ENCODE results near the gene MTG2.

DNA sequence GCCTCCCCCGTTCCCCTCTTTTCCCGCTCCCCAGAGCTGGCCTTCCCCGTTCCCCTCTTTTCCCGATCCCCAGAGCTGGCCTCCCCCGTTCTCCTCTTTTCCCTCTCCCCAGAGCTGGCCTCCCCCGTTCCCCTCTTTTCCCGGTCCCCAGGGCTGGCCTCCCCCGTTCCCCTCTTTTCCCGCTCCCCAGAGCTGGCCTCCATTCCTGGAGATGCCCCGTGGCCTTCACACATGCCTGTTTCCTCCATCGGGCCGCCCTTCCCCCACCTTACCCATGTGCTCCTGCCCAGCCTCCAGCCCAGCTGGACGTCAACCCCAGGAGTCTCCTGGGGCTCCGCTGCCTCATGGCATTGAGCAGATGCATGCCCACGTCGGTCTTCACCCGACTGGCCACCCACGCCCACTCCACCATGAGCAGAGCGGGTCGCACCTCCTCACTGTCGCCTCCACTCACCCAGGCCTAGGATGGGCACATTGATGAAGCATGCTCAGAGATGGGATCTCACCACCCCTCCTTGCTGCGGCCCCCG, 30.9 kb upstream of the MTG2 start:
- no peak for TF ChIP-seq POLR2A (IDR thresholded peaks at IDR 0.05)
- TF ChIP-seq, protein P1, sequence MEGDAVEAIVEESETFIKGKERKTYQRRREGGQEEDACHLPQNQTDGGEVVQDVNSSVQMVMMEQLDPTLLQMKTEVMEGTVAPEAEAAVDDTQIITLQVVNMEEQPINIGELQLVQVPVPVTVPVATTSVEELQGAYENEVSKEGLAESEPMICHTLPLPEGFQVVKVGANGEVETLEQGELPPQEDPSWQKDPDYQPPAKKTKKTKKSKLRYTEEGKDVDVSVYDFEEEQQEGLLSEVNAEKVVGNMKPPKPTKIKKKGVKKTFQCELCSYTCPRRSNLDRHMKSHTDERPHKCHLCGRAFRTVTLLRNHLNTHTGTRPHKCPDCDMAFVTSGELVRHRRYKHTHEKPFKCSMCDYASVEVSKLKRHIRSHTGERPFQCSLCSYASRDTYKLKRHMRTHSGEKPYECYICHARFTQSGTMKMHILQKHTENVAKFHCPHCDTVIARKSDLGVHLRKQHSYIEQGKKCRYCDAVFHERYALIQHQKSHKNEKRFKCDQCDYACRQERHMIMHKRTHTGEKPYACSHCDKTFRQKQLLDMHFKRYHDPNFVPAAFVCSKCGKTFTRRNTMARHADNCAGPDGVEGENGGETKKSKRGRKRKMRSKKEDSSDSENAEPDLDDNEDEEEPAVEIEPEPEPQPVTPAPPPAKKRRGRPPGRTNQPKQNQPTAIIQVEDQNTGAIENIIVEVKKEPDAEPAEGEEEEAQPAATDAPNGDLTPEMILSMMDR (IDR thresholded peaks at IDR 0.05), result no peak
